Fibroblast of pulmonary artery (primary cell): ENCODE data around the gene KANSL1L.
A peak's percentile ranks its signal among the peaks of the same experiment; 100 is the strongest.

ENCODE experiments used
- DNase-seq: peaks from one replicate; pipeline ENCODE4 v3.0.0-alpha.2; 2010; ENCODE audit warnings: low read depth
- H3K4me3 ChIP-seq: replicated peaks from 2 replicates; pipeline ENCODE4 v1.5.1; 2011; ENCODE audit warnings: low read depth, mild to moderate bottlenecking, control low read depth, low read length, moderate library complexity
- CTCF ChIP-seq: IDR thresholded peaks from 2 replicates; pipeline ENCODE4 v1.5.1; 2011; ENCODE audit warnings: mild to moderate bottlenecking, control low read depth, low read length, inconsistent platforms; ENCODE audit errors: missing control alignments

Gene KANSL1L

GRCh38 chr2:210199854-210200253 lies 28.6 kb upstream of the KANSL1L start:
- TF ChIP-seq CTCF = no peak
- no peak for DNase-seq
- no peak overlapping the region for H3K4me3 ChIP-seq

- DNase-seq = peak; percentile 59
Measured at GRCh38 chr2:210199186-210199765, 28.1 kb upstream of the KANSL1L start.

GRCh38 chr2:210198326-210198725 lies 27.1 kb upstream of the KANSL1L start:
- no peak for TF ChIP-seq CTCF
- peak; percentile 38 for DNase-seq

More at GRCh38 chr2:210199186-210199765, 28.1 kb upstream of the KANSL1L start:
- peak; percentile 68 for TF ChIP-seq CTCF
- H3K4me3 ChIP-seq = no peak overlapping the region

GRCh38 chr2:210197720-210198119 lies 26.5 kb upstream of the KANSL1L start:
- DNase-seq = no peak
- H3K4me3 ChIP-seq = no peak overlapping the region
- no peak for TF ChIP-seq CTCF

More at GRCh38 chr2:210198326-210198725, 27.1 kb upstream of the KANSL1L start:
- H3K4me3 ChIP-seq = no peak overlapping the region

- peak overlapping the region; percentile 47 for H3K4me3 ChIP-seq
- peak; percentile 76 for DNase-seq
Measured at GRCh38 chr2:210195101-210195852, 24.1 kb upstream of the KANSL1L start.

DNA sequence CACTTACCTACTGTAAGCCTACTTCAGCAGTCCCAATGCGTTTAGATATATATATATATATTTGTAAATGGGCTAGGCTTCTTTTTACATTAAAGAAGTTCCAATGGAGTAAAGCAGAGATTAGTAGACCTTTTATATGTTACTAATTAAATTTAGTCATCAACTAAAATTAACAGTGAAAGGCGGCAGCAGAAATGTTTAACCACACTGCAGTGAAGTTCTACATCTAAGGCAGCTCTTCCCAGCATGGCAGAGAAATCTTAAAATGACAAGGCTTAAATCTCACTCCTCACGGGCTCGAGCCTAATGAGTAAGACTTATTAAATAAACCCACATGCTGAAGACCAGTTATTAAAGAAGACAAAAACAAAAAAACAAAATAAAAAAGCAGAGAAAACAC lies 19.1 kb upstream of the KANSL1L start:
- H3K4me3 ChIP-seq = no peak overlapping the region
- no peak for TF ChIP-seq CTCF
- DNase-seq = no peak

More at GRCh38 chr2:210195101-210195852, 24.1 kb upstream of the KANSL1L start:
- peak; percentile 71 for TF ChIP-seq CTCF
